NCI-H526 treated with DMSO at 0.1 percent for 48 hours (cell line): ENCODE data around the gene MAP3K13.
A peak's percentile ranks its signal among the peaks of the same experiment; 100 is the strongest.

Experiments
- DNase-seq: peaks from one replicate; lab custom pipeline; 2025; lab: John Stamatoyannopoulos, UW

MAP3K13 gene, protein sequence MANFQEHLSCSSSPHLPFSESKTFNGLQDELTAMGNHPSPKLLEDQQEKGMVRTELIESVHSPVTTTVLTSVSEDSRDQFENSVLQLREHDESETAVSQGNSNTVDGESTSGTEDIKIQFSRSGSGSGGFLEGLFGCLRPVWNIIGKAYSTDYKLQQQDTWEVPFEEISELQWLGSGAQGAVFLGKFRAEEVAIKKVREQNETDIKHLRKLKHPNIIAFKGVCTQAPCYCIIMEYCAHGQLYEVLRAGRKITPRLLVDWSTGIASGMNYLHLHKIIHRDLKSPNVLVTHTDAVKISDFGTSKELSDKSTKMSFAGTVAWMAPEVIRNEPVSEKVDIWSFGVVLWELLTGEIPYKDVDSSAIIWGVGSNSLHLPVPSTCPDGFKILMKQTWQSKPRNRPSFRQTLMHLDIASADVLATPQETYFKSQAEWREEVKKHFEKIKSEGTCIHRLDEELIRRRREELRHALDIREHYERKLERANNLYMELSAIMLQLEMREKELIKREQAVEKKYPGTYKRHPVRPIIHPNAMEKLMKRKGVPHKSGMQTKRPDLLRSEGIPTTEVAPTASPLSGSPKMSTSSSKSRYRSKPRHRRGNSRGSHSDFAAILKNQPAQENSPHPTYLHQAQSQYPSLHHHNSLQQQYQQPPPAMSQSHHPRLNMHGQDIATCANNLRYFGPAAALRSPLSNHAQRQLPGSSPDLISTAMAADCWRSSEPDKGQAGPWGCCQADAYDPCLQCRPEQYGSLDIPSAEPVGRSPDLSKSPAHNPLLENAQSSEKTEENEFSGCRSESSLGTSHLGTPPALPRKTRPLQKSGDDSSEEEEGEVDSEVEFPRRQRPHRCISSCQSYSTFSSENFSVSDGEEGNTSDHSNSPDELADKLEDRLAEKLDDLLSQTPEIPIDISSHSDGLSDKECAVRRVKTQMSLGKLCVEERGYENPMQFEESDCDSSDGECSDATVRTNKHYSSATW

DNA sequence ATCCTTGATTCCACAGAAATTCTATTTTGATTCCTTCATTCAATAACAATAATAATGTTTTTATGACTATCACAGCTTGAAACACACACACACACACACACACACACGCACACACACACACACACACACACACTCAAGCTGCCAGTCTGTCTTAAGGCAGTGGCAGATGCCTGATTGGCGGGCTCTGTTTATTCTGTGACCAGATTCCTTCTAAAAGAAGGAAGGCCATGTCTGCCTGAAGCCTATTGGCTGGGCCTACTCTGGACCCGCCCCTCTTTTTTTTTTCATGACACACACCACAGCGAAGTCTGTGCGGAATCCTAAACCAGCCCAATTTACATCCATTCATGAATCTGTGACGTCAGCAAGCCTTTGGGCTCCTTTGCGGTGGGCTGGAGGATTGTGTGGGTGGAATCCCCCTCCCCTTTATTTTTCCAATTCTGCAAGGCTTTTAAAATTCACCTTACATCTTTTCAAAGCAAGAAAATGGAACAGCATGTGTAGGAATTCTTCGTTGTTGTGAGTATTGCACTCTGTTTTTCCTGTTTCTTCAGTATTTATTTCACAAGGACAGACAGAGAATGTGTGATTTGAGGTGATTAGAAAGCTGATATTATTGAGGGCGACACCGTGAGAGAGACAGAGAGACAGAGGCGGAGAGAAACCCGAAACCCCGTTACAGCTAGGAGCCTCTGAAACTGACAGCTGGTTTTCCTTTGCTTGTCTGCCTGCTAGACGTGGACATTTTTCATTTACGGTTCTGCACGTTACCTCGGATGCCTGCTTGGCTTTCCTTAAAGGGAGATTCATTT, at the start of gene MAP3K13:
TSS of gene MAP3K13 (plus strand) at position 287 of the 812 bp plus-strand sequence. CDS start 65,446 bp downstream, outside the sequence.
- peak; percentile 88 for DNase-seq

DNA sequence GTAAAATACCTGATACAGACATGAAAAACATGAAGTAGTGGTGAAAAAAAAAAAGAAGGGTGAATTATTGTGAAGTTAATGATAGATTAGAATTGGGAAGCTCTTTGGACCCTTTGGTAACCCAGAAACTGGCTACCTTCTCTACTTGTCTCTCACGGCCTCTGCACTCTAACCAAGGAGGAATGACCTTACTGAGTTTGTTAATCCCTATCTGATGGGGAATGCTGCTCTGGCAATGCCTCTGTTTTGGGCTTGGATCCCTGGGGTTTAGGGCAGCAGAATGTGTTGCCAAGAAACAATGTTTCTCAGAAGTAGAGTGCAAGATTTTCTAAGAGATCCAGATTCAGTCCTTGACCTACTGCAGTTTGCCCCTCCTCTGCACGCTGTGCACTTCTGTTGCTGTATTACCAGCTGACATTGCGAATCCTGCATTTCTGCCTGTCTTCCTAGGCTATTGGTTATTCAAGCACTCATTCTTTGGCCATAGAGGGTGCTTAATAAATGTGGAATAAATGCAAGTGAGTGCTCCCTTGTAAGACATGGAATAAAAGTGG, 49.2 kb upstream of the MAP3K13 start:
- DNase-seq = no peak

DNA sequence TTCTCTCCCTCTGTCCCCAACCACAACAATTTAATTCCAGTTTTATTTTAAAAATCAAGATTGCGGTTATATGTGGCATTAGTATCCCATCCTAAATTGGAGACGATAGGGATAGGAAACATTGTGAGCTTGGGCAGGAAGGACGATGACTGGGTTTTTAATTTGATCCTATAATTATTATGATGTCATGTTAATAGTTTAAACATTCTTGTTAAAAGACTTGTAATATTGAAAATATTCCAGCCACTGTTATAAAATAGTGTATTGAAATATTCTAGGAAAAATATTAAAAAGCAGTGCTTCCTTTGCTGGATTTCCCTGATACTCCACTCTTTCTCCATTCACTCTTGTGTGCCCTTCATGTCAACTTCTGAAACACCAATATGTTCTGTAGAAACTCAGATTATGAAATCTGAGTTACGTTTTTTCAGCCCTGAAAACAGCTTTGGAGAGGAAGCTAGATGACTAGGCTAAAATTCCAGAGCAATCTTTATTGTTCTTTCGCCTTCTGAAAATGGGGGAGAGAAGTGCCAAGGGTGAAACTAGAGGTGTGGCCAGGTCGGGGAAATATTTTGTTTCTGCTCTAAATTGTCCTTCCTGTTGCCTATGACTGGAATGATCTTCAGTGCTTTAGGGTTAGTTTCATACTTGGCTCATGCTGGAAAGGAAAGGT, 46.1 kb upstream of the MAP3K13 start:
- DNase-seq = no peak

DNA sequence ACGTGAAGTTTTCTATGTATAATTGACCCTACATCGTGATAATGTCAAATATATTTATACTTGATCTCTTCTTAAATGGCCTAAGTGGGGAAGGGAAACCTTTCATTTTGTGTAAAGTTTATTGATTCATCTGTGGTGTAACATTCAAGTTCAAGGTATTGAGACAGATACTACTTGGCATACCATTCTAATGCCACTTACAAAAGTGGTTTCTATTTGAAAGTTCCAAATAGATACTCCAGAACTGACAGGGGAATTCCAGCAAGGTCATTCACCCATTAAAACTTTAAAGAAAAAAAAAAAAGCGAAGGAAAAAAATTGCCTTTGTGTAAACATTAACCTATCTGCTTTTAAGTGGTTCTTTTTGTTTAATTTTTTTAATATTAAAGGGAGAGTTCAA, 45.3 kb upstream of the MAP3K13 start:
- DNase-seq = no peak

DNA sequence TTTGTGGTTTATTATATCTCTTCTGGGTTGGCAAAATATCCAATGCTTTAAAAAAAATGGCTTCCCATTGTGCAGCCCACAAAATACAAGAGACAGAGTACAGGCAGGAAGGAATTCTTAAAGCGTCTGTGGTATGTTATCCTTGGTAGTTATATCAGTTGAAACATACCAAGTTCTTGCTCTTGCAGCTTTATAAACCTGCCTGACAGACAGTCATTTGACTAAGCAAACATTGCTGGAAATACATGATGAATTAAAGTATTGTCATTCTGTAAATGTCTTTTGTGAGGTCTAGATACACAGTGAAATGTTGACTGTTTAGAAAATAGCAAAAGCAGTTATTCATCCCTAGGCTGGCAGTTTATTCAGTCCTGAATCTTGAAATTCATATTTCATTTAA, 44.8 kb upstream of the MAP3K13 start:
- peak; percentile 95 for DNase-seq

DNA sequence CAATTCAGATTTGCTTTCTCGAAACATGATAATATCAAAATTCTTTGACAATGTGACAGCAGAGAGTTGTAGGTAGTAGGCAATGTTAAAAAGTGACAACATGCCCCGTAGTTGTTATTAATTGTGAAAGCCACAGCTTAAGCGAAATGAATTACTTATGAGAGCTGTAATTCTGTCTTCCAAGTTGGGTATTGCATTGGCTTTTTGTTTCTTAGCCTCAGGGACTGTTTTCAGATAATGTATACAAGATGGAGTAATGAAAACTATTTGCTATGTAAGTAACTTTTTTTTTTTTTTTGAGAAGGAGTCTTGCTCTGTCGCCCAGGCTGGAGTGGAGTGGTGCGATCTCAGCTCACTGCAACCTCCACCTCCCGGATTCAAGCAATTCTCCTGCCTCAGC, 43.1 kb upstream of the MAP3K13 start:
- no peak for DNase-seq

DNA sequence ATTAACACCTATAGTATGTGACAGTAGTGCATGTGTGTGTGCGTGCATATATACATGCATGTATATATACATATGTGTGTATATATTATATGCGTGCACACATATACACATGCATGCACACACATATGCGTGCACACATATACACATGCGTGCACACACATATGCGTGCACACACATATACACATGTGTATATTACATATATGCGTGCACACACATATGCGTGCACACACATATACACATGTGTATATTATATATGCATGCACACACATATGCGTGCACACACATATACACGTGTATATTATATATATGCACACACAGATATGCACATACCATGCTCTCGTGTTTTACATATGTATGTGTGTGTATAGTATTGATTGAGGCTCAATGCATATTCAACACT, 42.0 kb upstream of the MAP3K13 start:
- DNase-seq = no peak

DNA sequence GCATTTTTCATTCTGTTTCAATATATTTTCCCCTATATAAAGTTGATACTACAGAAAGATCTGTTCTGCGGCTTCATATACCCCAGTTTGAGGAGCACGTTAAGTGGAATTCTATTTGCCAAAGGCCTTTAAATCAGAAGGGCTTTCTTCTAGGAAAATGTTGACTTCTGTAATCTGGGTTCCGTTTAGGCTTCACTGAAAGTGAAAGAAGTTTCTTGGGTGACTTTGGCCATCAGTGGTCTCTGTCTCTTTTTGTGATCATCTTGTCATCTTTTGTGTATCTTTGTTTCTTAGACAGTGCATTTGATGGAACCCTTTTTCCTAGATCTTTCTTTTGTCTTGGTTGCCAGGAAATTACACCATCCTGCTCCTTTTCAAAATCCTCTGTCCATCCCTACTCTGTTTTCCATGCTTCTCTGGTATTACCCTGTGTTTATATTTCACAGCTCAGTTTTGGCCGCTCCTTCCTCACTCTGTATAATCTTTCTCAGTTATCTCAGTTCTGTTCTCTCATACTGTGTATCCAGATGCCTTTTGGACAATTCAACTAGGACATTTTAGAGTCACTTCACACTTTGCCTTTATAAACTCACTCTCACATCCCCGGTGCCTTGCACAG, 40.7 kb upstream of the MAP3K13 start:
- no peak for DNase-seq

DNA sequence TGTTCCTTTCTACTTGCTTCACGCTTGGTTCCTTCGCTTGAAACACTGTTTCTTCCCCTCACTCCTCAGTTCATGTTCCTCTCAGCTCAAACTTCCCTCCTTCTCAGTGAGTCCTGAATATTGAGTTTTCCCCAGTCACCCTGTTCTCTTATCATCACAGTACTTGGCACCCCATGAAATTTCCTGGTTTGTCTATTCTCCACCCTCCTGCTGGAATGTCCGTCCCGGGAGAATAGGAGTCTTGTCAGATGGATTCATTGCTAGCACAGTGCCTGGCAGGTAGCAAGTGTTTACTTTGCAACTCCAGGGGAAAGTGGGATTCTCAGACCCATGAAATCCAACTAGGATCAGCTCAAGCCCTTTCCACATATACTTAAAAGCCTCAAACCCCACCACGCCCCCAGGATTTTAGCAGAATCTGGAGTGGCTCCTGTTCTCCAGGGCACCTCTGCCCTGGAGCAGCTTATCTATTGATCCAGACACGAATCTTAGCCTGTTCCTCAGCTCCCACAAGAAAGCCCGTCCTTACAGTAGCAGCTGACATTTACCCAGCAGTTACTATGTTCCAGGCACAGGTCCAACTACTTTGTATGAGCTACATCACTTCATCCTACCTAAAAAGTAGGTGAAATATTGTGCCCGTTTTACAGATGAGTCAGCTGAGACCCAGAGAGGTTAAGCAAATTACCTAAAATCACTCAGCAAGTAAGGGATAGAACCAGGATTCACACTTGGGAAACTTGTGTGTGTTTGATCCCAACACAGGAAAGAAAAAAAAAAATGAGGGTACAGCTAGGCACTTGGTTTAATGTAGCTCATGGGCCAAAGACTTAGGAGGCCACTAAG, 36.8 kb upstream of the MAP3K13 start:
- DNase-seq = no peak

DNA sequence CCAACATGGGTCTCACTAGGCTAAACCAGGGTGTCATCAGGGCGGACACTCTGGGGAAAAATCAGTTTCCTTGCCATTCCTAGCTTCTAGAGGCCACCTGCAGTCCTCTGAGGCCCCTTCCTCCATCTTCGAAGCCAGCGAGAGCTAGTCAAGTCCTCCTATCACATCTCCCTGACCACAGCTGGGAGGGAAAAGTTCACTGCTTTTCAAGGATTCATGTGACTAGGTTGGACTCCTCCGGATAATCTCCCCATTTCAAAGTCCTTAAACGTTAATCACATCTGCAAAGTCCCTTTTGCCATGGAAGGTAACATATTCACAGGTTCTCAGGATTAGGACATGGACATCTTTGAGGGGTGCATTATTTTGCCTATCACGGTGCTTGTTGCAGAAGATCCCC, 35.9 kb upstream of the MAP3K13 start:
- no peak for DNase-seq

DNA sequence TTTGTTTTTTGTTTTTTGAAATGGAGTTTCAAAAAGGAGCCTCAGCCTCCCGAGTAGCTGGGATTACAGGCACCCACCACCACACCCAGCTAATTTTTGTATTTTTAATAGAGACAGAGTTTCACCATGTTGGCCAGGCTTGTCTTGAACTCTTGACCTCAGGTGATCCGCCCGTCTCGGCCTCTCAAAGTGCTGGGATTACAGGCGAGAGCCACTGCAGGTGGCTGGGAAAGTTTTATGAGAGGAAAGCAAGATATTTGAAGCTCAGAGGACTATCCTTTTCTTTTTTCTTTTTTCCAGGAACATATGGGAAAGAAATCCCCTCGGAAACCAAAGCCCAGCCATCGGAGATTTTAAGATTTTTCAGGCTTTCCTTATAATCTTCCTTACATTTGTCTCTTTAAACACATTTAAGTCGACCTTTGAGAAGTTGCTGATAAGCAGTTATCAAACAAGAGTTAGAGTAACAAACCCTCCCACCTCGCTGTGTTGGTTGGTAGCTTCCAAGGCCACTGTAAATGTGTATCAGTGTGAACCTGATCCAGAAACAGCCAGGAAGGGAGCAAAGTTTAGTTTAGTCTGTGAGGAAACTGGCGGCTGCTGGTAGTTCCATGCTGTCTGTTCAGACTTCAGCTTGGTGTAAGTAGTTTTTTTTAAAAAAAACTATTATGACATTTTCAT, 34.5 kb upstream of the MAP3K13 start:
- no peak for DNase-seq

DNA sequence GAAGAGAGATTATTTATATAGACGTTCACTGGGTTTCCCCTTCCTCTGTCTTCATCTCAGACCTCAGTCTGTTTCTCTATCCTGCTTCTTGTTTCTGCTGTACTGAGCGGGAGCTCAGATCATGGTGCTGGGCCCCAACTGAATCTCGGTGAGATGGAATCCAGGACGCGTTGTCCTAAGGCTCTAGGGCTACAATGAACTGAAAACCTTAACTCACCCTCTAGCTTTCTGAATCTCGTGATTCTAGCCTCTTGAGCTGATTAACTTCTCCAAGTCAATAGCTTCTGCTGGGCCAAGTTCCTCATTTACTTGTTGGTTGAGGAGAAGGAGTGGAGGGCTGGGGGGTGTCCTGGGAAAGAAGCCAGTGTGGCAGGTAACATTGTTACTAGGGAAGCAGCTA, 32.7 kb upstream of the MAP3K13 start:
- DNase-seq = no peak

DNA sequence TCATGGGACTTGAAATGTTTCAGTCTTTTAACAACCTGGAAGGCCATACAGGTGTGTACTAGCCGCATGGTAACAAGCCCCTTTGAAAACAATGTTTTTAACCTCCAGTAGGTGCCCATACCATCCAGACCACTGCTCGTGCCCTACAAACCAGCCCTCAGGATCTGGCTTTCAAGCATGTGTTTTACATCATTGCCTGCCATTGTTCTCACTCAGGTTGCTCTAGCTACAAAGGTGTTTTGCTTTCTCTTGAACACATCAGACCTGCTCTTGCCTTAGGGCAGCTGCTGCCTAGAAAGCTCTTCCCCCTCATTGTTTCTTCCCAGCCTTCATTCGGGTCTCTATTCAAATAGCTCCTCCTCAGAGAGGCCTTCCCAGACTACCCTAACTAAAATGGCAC, 32.3 kb upstream of the MAP3K13 start:
- DNase-seq = no peak

DNA sequence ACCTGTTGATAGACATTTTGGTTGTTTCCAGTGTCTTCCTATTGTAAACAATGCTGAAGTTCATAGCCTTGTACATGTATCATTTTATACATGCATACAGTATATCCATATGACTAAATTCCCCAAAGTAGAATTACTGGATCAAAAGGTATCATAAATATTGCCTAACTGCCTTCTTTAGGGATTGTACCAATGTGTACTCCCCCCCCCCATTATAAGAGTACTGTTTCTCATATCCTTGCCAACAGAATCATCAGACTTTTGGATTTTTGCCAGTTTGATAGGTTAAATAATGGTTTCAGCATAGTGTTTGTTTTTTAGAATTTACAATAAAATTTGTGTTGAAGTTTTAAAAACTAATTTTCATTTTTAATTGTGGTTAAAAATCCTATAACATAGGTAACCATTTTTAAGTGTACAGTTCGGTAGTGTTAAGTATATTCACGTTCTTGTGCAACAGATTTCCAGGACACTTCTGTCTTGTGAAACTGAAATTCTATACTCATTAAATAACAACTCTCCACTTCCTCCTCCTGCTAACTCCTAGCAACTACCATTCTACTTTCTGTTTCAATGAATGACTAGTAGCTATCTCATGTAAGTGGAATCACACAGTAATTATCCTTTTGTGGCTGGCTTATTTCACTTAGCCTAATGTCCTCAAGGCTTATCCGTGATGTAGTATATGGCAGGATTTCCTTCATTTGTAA, 30.8 kb upstream of the MAP3K13 start:
- no peak for DNase-seq

DNA sequence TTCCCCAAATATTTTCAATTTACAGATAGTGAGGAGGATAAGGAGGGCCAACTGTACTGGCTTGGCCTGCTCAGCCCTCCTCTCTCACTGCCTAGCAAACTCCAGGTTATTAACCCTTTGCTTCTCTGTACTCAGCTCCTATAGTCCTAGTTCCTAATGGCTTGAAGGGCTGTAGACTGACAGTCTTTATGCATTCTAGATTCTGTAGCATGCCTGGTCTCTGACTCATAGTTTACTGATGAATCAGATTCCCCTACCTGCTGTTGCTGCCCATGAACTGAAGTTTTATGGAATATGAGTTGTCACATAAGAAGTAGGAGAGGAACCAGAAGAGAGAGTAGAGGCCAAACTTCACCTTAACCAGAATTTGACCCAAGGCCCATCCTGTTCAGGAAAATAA, 27.1 kb upstream of the MAP3K13 start:
- DNase-seq = no peak

DNA sequence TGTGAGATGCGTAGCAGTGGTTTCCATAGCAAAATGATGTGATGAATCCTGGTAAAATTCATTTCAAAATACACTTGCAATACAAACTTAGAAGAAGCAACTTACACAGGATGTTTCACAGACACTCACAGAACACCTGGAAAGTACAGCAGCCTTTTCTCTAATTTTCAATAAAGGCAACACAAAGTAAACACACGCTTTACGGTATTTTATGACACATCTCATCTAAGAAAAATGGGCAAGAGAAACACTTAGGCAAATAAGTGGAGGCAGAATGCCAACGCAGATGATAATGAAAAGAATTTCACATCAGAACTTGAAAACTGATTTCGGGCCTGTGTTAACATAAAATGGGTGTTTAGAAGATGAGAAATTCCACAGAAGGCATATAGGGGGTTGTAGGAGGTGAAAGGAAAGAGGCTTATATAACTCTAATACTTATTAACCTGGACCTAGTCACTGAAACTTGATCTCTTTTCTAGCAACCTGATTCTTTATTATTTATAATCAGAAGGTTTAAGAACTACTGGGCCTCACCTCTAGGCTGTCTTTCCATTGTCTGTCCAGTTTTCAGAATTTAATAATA, 25.6 kb upstream of the MAP3K13 start:
- peak; percentile 12 for DNase-seq

DNA sequence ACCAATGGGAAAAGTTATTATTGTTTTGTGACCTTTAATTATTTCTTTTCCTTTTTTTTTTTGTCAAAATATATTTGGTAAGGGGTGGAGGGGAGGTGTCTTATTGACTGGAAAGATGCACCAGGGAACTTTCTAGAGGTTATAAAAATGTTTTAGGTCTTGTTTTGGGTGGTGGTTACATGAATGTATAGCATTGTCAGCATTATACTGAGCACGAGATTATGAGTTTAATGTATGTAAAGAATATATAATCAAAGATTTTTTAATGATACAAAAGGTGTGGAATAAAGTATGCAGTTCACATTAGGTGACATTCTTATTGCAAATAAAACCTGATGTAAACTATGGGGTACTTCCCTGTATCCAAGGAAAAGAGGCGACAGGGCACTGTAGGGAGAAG, 23.0 kb upstream of the MAP3K13 start:
- no peak for DNase-seq

DNA sequence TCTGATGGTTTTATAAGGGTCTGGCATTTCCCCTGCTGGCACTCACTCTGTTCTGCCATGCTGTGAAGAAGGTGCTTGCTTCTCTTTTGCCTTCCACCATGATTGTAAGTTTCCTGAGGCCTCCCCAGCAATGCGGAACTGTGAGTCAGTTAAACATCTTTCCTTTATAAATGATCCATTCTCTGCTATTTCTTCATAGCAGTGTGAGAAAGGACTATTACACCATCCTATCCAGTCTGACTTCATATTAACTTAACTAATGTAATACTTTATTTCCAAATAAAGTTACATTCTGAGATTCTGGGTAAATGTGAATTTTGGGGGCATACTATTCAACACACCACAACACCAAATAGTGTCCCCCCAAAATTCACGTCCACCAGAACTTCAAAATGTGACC, 22.2 kb upstream of the MAP3K13 start:
- DNase-seq = no peak
